IPS-18c (cell line): Measurements from ENCODE around the gene SERTAD3.

Source experiments
- H3K4me3 ChIP-seq: 2 replicates; pipeline ENCODE4 v1.7.0; 2013; ENCODE audit warnings: low read depth, mild to moderate bottlenecking, low read length, moderate library complexity; ENCODE audit not compliant: insufficient read depth
- H3K9me3 ChIP-seq: one replicate; pipeline ENCODE4 v1.6.1; 2013; ENCODE audit warnings: mild to moderate bottlenecking, low read length, moderate library complexity; ENCODE audit not compliant: control insufficient read depth, insufficient read depth

The SERTAD3 gene

GRCh38 chr19:40398417-40399131 is 45.6 kb downstream of the SERTAD3 start:
- Histone ChIP-seq H3K9me3 (no peaks in the 10 kb centered on the region), H3K4me3 (no peak overlapping the region)

- Histone ChIP-seq H3K9me3 (no peaks in the 10 kb centered on the region), H3K4me3 (no peak overlapping the region)
These were observed 46.6 kb downstream of the SERTAD3 start for GRCh38 chr19:40397568-40397906.

- Histone ChIP-seq H3K9me3 (no peaks in the 10 kb centered on the region), H3K4me3 (no peak overlapping the region)
These were observed 47.1 kb downstream of the SERTAD3 start for GRCh38 chr19:40396886-40397567.

GRCh38 chr19:40395956-40396355 is 48.2 kb downstream of the SERTAD3 start:
- Histone ChIP-seq H3K9me3 (no peaks in the 10 kb centered on the region), H3K4me3 (no peak overlapping the region)

- H3K9me3 ChIP-seq = no peaks in the 10 kb centered on the region
- H3K4me3 ChIP-seq = no peak overlapping the region
These were observed 49.3 kb downstream of the SERTAD3 start for GRCh38 chr19:40394816-40395210.

DNA sequence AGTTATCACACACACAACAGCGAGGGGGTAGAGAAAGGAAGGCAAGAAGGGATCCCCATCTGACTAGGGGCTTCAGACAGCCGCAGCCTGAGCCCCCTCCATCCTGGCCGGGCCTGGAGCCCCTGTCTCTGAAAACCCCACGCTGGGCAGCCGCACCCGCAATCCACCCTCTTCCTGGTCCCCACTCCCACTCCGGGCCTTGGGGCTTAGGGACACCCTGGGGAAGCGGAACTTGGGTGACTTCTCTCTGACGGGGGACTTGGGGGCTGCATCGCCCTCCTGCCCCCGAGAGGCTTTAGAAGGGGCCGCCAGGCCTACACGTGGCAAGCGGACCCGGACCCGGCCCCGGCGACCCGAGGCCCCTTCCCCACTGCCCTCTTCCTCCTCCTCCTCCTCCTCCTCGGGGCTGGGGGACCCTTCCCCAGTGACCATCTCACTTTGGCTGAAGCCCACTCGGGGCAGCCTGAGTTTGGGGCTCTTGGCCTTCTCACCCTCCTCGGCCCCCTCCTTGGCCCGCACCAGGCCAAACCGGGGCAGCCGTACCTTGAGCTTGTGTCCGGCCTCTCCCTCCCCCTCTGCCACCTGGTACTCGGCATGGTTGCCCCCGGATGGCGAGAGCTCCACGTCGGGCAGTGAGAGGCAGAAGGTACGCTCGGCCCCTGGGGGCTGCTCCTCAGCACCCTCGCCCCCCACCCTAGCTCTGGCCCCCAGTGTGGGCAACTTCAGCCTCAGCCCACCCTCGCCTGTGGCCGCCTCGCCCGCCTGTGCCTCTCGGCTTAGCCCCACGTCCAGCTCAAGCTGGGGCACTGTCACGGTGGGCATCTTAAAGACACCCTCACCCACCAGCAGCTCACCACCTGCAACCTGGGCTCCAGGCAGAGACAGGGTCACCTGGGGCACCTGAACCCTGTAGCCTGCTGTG is 50.0 kb downstream of the SERTAD3 start:
- Histone ChIP-seq H3K9me3 (no peaks in the 10 kb centered on the region), H3K4me3 (no peak overlapping the region)

DNA sequence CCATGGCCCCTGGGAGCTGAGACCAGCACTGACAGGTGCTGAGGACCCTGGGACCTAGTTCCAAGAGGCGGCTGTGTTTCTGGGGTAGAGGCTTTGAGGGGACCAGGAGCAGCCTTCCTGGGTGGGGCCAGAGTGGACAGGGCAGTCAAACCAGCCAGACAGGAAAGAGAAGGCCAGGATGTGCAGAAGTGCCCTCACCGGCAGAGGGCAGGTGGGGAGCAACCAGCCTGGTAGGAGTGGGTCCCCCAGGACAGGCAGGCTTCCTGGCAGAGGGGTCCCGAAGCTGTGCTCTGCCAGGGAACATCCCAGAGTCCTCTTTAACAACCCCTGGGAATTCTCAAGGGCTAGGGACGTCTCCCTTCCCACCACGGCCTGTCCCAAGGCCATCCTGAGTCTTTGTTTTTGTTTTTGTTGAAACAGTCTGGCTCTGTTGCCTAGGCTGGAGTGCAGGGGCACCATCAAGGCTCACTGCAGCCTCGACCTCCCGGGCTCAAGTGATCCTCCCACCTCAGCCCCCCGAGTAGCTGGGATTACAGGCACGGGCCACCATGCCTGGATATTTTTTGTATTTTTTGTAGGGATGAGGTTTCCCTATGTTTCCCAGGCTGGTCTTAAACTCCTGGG is 51.1 kb downstream of the SERTAD3 start:
- Histone ChIP-seq H3K9me3 (no peaks in the 10 kb centered on the region), H3K4me3 (no peak overlapping the region)

DNA sequence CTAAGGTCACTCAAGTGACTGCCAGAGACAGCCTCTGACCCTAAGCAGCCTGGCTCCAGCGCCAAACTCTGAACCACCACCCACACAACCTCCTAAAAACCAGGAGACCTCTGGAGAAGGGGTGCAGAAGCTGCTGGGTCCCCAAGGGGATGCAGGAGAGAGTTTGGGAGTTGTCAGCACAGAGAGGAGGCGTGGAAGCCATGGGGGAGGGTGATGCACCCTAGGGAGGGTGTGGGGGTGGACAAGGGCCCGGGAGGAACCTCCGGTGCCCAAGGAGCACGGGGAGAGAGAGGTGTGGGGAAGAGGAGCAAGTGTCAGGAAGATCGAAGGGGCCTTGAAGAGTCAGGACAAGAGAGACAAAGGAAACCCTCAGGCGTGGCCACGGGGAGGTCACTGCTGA is 52.0 kb downstream of the SERTAD3 start:
- Histone ChIP-seq H3K4me3 (no peak overlapping the region), H3K9me3 (no peaks in the 10 kb centered on the region)
